GM23338 (cell line): ENCODE data around the gene TAOK3.

ENCODE experiments used
- CREB1 ChIP-seq: fragments of 250-450 bp; sonication (Bioruptor Pico); IDR thresholded peaks from 2 replicates; pipeline ENCODE4 v1.5.0; 2020; ENCODE audit warnings: low read depth, mild to moderate bottlenecking, moderate library complexity
- CTCF ChIP-seq, 2 experiments: fragments of 200-600 bp in 1 of 2; sonication (generic) in 1 of 2; conservative IDR thresholded peaks; 2 replicates each; pipeline versions ENCODE4 v1.5.1 to v1.6.1; 2016 to 2017; ENCODE audit warnings: antibody characterized with exemption in 2 of 2, low read depth in 2 of 2, mild to moderate bottlenecking in 2 of 2, moderate library complexity in 1 of 2
- ETS1 ChIP-seq: IDR thresholded peaks from 2 replicates; pipeline ENCODE4 v1.6.1; 2016; ENCODE audit warnings: antibody characterized with exemption
- EZH2 ChIP-seq: fragments of 200-600 bp; sonication (generic); IDR thresholded peaks from one replicate; pipeline ENCODE4 v1.8.0; 2017; ENCODE audit warnings: antibody characterized with exemption, mild to moderate bottlenecking, low read depth; ENCODE audit not compliant: unreplicated experiment
- EZH2phosphoT487 ChIP-seq: fragments of 200-600 bp; sonication (generic); IDR thresholded peaks from one replicate; pipeline ENCODE4 v1.8.1; 2018; ENCODE audit warnings: antibody characterized with exemption; ENCODE audit not compliant: unreplicated experiment
- NANOG ChIP-seq: IDR thresholded peaks from 2 replicates; pipeline ENCODE4 v1.6.1; 2016; ENCODE audit warnings: antibody characterized with exemption, borderline replicate concordance
- POLR2AphosphoS5 ChIP-seq: IDR thresholded peaks from 2 replicates; pipeline ENCODE4 v1.6.1; 2016; ENCODE audit warnings: antibody characterized with exemption, low read depth
- REST ChIP-seq: IDR thresholded peaks from one replicate; pipeline ENCODE4 v1.6.1; 2018; ENCODE audit warnings: antibody characterized with exemption; ENCODE audit not compliant: unreplicated experiment
- STAT1 ChIP-seq: IDR thresholded peaks from one replicate; pipeline ENCODE4 v1.6.1; 2016; ENCODE audit warnings: antibody characterized with exemption; ENCODE audit not compliant: unreplicated experiment
- ZNF331 ChIP-seq: fragments of 250-450 bp; sonication (Bioruptor Pico); IDR thresholded peaks from 2 replicates; pipeline ENCODE4 v1.5.0; 2020; ENCODE audit warnings: low read depth, mild to moderate bottlenecking, moderate library complexity

- TF ChIP-seq CTCF (conservative IDR thresholded peaks at IDR 0.05; ENCODE audit: low read depth in 2 of 2) (no peak), EZH2 (no peak), POLR2AphosphoS5 (no peak), REST (no peak), EZH2phosphoT487 (no peak), STAT1 (no peak), ETS1 (no peak), NANOG (no peak), CREB1 (no peak), ZNF331 (CRISPR knock-in tag) (no peak)
Measured at GRCh38 chr12:118346895-118347294, 25.8 kb downstream of the TAOK3 start.
